DMS153 (cell line): ENCODE results near the gene PPP1R18.
"Not testable (repeated sequence)": the region's sequence is repeated elsewhere in the genome, so short reads cannot be mapped to it uniquely, and the experiment has no call there.

Source experiments
- DNase-seq: peaks from one replicate; lab custom pipeline; 2025; lab: John Stamatoyannopoulos, UW

PPP1R18 gene

GRCh38 chr6:30719791-30720737, 33.6 kb upstream of the PPP1R18 start, which contains the start of gene TUBB:
TUBB (plus strand) TSS chr6:30720352; CDS start chr6:30720507, 155 bp downstream.
- peak; percentile 98 for DNase-seq

GRCh38 chr6:30719356-30719755, 32.9 kb upstream of the PPP1R18 start:
- no peak for DNase-seq

GRCh38 chr6:30717845-30718720, 31.6 kb upstream of the PPP1R18 start:
- DNase-seq, result not testable (repeated sequence)

GRCh38 chr6:30717129-30717844, 30.8 kb upstream of the PPP1R18 start, which contains the start of gene MDC1:
MDC1 (minus strand) TSS chr6:30717281; CDS start chr6:30715175, 2,106 bp downstream.
- DNase-seq, result peak; percentile 100

GRCh38 chr6:30716879-30717128, 30.4 kb upstream of the PPP1R18 start:
- no peak for DNase-seq

GRCh38 chr6:30714263-30714662, 27.8 kb upstream of the PPP1R18 start:
- DNase-seq, result no peak

GRCh38 chr6:30712441-30712945, 26.0 kb upstream of the PPP1R18 start:
- no peak for DNase-seq

- DNase-seq, result no peak
Observed at GRCh38 chr6:30711758-30712380, 25.4 kb upstream of the PPP1R18 start.

- no peak for DNase-seq
Observed at GRCh38 chr6:30709101-30709868, 22.8 kb upstream of the PPP1R18 start.

GRCh38 chr6:30707281-30707850, 20.9 kb upstream of the PPP1R18 start:
- DNase-seq, result peak; percentile 41

GRCh38 chr6:30705620-30706019, 19.2 kb upstream of the PPP1R18 start:
- DNase-seq, result no peak

- no peak for DNase-seq
Observed at GRCh38 chr6:30703821-30704220, 17.4 kb upstream of the PPP1R18 start.

GRCh38 chr6:30703011-30703410, 16.6 kb upstream of the PPP1R18 start:
- no peak for DNase-seq

- no peak for DNase-seq
Observed at GRCh38 chr6:30700340-30700739, 13.9 kb upstream of the PPP1R18 start.

GRCh38 chr6:30696432-30696831, 10.0 kb upstream of the PPP1R18 start:
- no peak for DNase-seq

GRCh38 chr6:30691208-30691847, 4.9 kb upstream of the PPP1R18 start:
- no peak for DNase-seq

GRCh38 chr6:30690403-30691207, 4.2 kb upstream of the PPP1R18 start, which contains the start of gene NRM:
NRM (minus strand) TSS chr6:30690984; CDS start chr6:30690974, 10 bp downstream.
- DNase-seq, result peak; percentile 78

- no peak for DNase-seq
Observed at GRCh38 chr6:30689985-30690384, 3.5 kb upstream of the PPP1R18 start.
